Stimulated activated CD4-positive, alpha-beta T cell treated with anti-CD3 and anti-CD28 coated beads, Interleukin-15, amount 100 ng/mL, for 1 hour (primary cell): ENCODE results near the gene BCAS1.

Experiments used
- DNase-seq, 2 donors: peaks; one replicate each; pipeline ENCODE4 v3.0.0-alpha.2; 2020; ENCODE audit warnings: low read depth in 1 of 2, low spot score in 1 of 2

The BCAS1 gene

GRCh38 chr20:53914781-53915445 lies 155.5 kb downstream of the BCAS1 start:
- DNase-seq = no peak

GRCh38 chr20:53914091-53914780 lies 156.2 kb downstream of the BCAS1 start:
- DNase-seq = no peak

GRCh38 chr20:53911301-53911700 lies 159.1 kb downstream of the BCAS1 start:
- no peak for DNase-seq

- DNase-seq = no peak
Measured at GRCh38 chr20:53910351-53911002, 159.9 kb downstream of the BCAS1 start.

GRCh38 chr20:53907968-53908751 lies 162.2 kb downstream of the BCAS1 start:
- DNase-seq = no peak

GRCh38 chr20:53905820-53906191 lies 164.6 kb downstream of the BCAS1 start:
- DNase-seq = no peak

DNA sequence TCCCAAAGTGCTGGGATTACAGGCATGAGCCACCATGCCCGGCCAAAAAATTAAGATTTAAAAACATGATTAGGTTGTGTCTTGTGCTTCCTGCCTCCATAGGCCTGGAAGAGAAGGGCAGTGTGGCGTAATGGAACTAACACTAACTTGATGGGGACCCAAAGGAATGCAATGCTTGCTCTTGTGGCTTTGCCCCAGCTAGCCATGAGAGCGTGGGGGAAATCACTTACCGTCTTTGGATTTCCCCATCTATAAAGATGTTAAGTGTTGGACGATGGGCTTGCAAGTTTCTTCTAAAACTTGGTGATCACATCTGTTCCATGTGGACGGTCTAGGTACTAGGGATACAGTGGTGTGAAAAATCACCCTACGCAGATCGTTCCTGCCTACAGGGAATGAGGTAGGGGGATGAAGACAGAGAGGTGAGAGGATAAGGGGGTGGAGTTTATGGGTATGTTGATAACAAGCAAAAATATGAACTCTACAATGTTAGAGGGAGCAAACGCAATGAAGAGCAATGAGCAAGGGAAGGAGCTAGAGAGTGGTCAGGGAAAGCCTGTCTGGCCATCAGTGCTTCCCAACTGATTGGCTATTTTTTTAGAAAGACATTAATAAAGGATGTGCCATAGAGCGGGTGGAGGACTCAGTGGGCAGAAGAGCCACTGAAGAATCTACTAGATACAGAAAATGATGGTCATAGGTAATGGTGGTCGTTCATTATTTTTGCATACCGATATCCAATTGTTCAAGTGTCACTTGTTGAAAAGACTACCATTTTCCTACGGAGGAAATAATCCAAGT lies 165.2 kb downstream of the BCAS1 start:
- DNase-seq = no peak

DNA sequence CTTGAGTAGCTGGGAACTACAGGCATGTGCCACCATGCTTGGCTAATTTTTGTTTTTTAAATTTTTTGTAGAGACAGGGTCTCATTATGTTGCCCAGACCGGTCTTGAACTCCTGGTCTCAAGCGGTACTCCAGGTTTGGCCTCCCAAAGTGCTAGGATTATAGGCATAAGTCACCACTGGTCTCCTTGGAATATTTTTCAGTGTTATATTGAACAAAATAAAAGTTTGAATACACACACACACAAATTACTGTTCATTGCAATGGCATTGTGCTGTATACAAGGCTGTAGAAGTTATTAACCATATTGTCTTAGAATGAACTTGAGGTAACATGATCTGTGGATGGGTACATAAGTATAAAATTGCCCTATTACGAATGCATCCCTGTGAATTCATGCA lies 166.1 kb downstream of the BCAS1 start:
- no peak for DNase-seq

- DNase-seq = no peak
Measured at GRCh38 chr20:53903652-53903987, 166.8 kb downstream of the BCAS1 start.

DNA sequence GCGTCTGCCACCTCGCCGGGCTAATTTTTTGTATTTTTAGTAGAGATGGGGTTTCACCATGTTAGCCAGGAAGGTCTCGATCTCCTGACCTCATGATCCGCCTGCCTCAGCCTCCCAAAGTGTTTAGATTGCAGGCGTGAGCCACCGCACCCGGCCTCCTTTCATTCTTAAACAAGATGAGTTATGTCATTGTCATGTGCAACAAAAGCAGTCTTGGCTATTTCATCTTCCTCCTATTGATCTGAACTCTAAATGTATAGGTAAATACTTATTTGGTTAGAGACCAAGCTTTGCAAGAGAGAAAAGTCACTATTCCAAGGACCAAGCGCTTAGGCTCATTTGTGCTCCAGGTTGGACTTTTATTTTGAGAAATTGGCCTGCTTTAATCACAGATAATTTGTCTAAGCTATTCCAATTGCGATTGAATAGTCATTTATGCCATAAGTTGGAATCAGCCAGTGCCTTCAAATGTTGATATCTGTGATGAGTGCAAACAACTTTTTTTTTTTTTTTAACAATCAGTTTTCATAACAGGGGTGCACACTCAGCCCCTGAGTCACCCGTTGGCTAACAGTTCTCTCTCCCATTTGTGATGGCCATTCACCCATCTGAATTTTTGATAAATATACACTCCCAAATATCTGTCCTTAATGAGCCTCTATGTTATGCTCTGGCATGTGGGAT lies 167.3 kb downstream of the BCAS1 start:
- DNase-seq = no peak

DNA sequence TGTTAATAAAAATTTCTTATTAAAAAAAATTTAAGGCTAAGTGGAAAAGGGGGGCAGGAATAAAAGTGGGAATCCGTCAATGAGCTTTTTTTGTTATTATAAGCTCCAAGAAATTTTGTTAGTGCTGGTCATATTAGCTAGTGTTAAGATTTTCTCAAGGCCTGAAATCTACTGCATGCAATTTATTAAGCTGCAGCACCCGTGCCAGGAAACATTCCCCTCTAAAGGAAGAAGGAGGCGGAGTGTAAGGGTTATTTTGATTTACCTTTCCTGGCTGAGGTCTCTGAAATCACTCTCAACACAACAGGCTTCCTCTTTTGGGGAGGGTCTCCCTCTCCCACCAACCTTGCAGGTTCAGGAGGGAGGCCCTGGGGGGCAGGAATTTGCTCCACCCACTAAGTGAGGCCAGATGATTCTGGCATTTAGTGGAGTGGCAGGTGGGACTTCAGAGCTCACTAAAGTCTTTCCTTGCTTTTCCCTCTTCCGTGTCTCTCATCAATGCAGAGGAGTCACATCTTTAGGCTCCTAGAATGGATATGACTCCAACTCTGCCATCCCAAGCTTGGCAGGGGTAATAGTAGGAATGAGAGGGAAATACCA lies 168.8 kb downstream of the BCAS1 start:
- DNase-seq = no peak

GRCh38 chr20:53901064-53901463 lies 169.3 kb downstream of the BCAS1 start:
- DNase-seq = no peak

DNA sequence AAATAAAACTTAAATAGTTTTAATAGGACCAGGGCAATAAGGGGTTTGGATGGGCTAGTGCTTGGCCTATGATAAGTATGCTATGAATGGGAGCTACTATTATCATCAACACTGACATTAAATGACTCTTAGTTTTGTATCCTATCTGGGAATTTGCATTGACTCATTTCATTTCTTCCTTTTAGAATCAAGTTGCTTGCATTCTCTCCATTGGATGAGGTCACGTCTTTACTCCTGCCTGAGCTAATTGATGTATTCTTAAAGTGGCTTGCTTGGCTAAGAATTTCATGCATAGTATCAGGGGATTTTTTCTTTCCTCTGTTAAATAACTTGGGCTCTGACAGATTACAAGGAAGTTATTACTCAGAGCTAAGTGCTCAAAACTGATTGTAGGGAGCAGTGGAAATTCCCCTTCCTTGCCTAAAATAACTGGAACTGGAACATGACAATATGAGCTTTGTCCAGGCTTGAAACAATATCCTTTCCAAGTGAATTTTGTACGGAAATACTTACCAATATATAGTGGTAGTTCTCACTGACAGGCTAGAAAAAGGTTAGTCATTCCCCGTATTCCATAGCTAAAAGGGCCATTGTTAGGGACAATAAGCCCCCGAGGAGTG lies 169.9 kb downstream of the BCAS1 start:
- no peak for DNase-seq

GRCh38 chr20:53899351-53900167 lies 170.8 kb downstream of the BCAS1 start:
- DNase-seq = peak in 1 of 2 donors; percentile 42

- no peak for DNase-seq
Measured at GRCh38 chr20:53898556-53898931, 171.8 kb downstream of the BCAS1 start.

DNA sequence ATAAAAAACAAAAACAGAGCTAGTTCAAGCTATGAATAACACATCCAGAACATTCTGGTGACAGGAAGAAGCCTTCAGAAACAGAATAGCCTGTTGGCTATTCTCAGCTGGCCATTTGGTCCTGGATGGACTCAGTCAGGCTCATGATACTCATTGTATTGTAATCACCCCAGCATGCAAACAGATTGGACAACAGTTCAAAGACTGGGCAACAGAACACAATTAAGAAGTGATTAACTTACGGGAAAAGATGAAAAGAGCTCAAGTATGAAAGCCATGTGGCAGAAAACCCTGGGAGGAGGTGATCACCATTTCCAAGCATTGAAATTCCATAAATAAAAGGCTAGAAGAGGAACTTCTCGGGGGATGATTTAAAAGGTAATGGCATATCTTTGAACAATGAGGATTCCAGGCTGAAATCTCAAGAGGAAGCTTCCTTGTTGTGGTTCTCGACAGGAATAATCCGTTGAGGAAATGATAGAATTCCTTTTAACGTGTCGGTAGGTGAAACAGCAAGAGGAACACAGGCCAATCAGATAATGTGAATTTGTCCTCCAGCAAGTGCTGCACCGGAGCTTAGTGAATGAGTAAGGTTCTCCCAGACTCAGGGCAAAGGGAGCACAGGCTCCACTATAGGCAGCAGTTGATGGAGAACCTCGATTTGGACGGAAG lies 172.4 kb downstream of the BCAS1 start:
- no peak for DNase-seq

- no peak for DNase-seq
Measured at GRCh38 chr20:53896647-53897046, 173.7 kb downstream of the BCAS1 start.

DNA sequence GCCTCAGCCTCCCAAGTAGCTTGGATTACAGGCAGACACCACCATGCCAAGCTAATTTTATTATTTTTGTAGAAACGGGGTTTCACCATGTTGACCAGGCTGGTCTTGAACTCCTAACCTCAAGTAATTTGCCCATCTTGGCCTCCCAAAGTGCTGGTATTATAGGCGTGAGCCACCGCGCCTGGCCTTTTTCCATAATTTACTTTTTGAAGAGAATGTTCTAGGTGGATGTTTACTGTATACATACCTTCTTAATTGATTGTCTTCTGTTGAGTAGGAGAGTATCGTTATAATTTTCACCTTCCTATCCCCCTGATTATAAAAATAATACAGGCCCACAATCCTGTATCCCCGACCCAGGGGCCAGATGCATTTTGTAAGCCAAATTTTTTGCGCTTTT lies 174.4 kb downstream of the BCAS1 start:
- no peak for DNase-seq
